ENCODE measurements around the gene RHNO1. TPM values are rescaled to one million over a fixed set of nuclear protein-coding genes. Genes with fewer than 3 reads are reported as not detected.

The RHNO1 gene
- total RNA-seq, 1 experiment from 2014 or later, result 77.9 TPM

GRCh38 chr12:2922329-2922728, 45.3 kb downstream of the RHNO1 start:
- Histone ChIP-seq H4K20me1 (ENCODE audit: insufficient read depth) (no peaks in the 10 kb centered on the region), H3K4me3 (no peak overlapping the region), H3K4me2 (no peak overlapping the region), H3K4me1 (replicated peaks; ENCODE audit: insufficient read depth) (no peaks in the 10 kb centered on the region), H2AFZ (no peak overlapping the region), H3K36me3 (ENCODE audit: low read depth) (peaks cover 26% of the 10 kb centered on the region; the same call in 1 of the 2 replicates), H3K9me3 (ENCODE audit: insufficient read depth, low read depth) (no peaks in the 10 kb centered on the region), H3K79me2 (ENCODE audit: low read depth) (no peaks in the 10 kb centered on the region), H3F3A (ENCODE audit: insufficient read depth, low read depth) (no peaks in the 10 kb centered on the region), H3K9me2 (ENCODE audit: insufficient read depth) (no peaks in the 10 kb centered on the region), H3K27me3 (ENCODE audit: insufficient read depth, low read depth) (no peaks in the 10 kb centered on the region), H3K27ac (no peak overlapping the region)
- CTCF ChIA-PET, result no interaction called here
- POLR2A ChIA-PET (ENCODE audit: unreplicated experiment), result interaction anchor here (0.6 kb wide), 1 partner anchor 69 kb away, joined by 4 read pairs; no protein-coding TSS in a partner anchor
- no TSS peak for BruUV-seq (replicated peaks)
- intact Hi-C loops (cut with micrococcal nuclease; ENCODE audit: unreplicated experiment), result no loop called here
- TF ChIP-seq CTCF (conservative IDR thresholded peaks at IDR 0.05), result no peak
- TF ChIP-seq EZH2 (IDR thresholded peaks at IDR 0.05; ENCODE audit: low read depth), result no peak
- no peak for DNase-seq

- CTCF ChIA-PET, result no interaction called here
- no peaks in the 10 kb centered on the region for H3K27me3 ChIP-seq (ENCODE audit: insufficient read depth, low read depth)
- TF ChIP-seq CTCF (conservative IDR thresholded peaks at IDR 0.05), result no peak
- TF ChIP-seq EZH2 (IDR thresholded peaks at IDR 0.05; ENCODE audit: low read depth), result no peak
- H3K36me3 ChIP-seq (ENCODE audit: low read depth), result peaks cover 31% of the 10 kb centered on the region; the same call in 1 of the 2 replicates
- intact Hi-C loops (cut with micrococcal nuclease; ENCODE audit: unreplicated experiment), result no loop called here
- DNase-seq, result no peak
- no peak overlapping the region for H3K4me3 ChIP-seq
- POLR2A ChIA-PET (ENCODE audit: unreplicated experiment), result no interaction called here
- no peaks in the 10 kb centered on the region for H3K9me2 ChIP-seq (ENCODE audit: insufficient read depth)
- H3K4me1 ChIP-seq (replicated peaks; ENCODE audit: insufficient read depth), result no peaks in the 10 kb centered on the region
- no peak overlapping the region for H2AFZ ChIP-seq
- H3K79me2 ChIP-seq (ENCODE audit: low read depth), result no peaks in the 10 kb centered on the region
- H4K20me1 ChIP-seq (ENCODE audit: insufficient read depth), result no peaks in the 10 kb centered on the region
- no peaks in the 10 kb centered on the region for H3F3A ChIP-seq (ENCODE audit: insufficient read depth, low read depth)
- no peak overlapping the region for H3K27ac ChIP-seq
- BruUV-seq (replicated peaks), result no TSS peak
- H3K9me3 ChIP-seq (ENCODE audit: insufficient read depth, low read depth), result no peaks in the 10 kb centered on the region
- no peak overlapping the region for H3K4me2 ChIP-seq
These were observed 46.0 kb downstream of the RHNO1 start for GRCh38 chr12:2923057-2923456.

DNA sequence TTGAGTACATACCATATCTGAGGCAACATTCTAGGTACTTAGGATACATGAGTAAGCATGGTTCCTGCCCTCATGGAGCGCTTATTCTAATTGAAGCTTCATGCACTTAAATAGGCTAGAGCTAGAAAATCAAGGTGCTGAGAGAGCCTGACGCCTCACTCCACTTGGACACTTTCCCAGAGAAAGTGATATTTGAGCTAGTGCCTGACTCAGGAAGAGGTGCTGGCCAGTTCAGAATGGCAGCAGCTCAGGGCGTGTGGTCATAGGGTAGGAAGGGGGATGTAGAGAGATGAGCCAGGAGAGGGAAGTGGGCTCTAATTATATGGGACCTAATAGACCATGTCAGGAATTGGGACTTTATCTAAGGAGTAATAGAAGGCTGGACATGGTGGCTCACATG, 47.0 kb downstream of the RHNO1 start:
- Histone ChIP-seq H2AFZ (no peak overlapping the region), H3F3A (ENCODE audit: insufficient read depth, low read depth) (no peaks in the 10 kb centered on the region), H4K20me1 (ENCODE audit: insufficient read depth) (no peaks in the 10 kb centered on the region), H3K9me3 (ENCODE audit: insufficient read depth, low read depth) (no peaks in the 10 kb centered on the region), H3K9me2 (ENCODE audit: insufficient read depth) (no peaks in the 10 kb centered on the region), H3K27me3 (ENCODE audit: insufficient read depth, low read depth) (no peaks in the 10 kb centered on the region), H3K36me3 (ENCODE audit: low read depth) (peaks cover 31% of the 10 kb centered on the region; the same call in 1 of the 2 replicates), H3K4me3 (no peak overlapping the region), H3K4me2 (no peak overlapping the region), H3K79me2 (ENCODE audit: low read depth) (no peaks in the 10 kb centered on the region), H3K4me1 (replicated peaks; ENCODE audit: insufficient read depth) (no peaks in the 10 kb centered on the region), H3K27ac (no peak overlapping the region)
- no TSS peak for BruUV-seq (replicated peaks)
- POLR2A ChIA-PET (ENCODE audit: unreplicated experiment), result interaction anchor here (0.6 kb wide), 1 partner anchor 128 kb away, joined by 3 read pairs; no protein-coding TSS in a partner anchor
- intact Hi-C loops (cut with micrococcal nuclease; ENCODE audit: unreplicated experiment), result no loop called here
- CTCF ChIA-PET, result no interaction called here
- no peak for DNase-seq
- no peak for TF ChIP-seq CTCF (conservative IDR thresholded peaks at IDR 0.05)
- TF ChIP-seq EZH2 (IDR thresholded peaks at IDR 0.05; ENCODE audit: low read depth), result no peak
